ENCODE measurements around the gene ARHGEF17.

The ARHGEF17 gene

DNA sequence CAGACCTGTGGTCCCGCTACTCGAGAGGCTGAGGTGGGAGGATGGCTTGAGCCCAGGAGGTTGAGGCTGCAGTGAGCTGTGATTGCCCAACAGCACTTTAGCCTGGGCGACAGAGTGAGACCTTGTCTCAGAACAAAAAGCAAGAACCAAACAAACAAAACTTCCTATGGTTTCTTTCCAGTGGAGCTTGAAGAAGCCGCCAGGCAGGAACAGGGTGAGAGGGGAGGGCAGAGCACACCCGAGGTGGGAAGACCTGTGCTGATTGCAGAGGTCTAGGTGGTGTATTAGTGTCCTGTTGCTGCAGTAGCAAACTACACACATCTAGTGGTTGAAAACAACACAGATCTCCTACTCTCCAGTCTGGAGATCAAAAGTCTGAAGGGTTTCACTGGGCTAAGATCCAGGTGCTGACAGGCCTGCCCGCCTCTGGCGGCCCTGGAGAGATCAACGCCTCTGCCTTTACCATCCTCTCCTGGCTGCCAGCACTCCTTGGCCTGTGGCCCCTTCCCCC, 10.5 kb downstream of the ARHGEF17 start:
- TF ChIP-seq, protein P1, sequence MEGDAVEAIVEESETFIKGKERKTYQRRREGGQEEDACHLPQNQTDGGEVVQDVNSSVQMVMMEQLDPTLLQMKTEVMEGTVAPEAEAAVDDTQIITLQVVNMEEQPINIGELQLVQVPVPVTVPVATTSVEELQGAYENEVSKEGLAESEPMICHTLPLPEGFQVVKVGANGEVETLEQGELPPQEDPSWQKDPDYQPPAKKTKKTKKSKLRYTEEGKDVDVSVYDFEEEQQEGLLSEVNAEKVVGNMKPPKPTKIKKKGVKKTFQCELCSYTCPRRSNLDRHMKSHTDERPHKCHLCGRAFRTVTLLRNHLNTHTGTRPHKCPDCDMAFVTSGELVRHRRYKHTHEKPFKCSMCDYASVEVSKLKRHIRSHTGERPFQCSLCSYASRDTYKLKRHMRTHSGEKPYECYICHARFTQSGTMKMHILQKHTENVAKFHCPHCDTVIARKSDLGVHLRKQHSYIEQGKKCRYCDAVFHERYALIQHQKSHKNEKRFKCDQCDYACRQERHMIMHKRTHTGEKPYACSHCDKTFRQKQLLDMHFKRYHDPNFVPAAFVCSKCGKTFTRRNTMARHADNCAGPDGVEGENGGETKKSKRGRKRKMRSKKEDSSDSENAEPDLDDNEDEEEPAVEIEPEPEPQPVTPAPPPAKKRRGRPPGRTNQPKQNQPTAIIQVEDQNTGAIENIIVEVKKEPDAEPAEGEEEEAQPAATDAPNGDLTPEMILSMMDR (IDR thresholded peaks at IDR 0.05; ENCODE audit: low read depth, low read length), result no peak
- no peak overlapping the region for H3K4me3 ChIP-seq (ENCODE audit: low read depth, low read length)
- DNase-seq (ENCODE audit: low read depth, low spot score), result no peak
- in situ Hi-C loops (cut with HindIII; ENCODE audit: low sequenced_read_pairs), result no loop called here

DNA sequence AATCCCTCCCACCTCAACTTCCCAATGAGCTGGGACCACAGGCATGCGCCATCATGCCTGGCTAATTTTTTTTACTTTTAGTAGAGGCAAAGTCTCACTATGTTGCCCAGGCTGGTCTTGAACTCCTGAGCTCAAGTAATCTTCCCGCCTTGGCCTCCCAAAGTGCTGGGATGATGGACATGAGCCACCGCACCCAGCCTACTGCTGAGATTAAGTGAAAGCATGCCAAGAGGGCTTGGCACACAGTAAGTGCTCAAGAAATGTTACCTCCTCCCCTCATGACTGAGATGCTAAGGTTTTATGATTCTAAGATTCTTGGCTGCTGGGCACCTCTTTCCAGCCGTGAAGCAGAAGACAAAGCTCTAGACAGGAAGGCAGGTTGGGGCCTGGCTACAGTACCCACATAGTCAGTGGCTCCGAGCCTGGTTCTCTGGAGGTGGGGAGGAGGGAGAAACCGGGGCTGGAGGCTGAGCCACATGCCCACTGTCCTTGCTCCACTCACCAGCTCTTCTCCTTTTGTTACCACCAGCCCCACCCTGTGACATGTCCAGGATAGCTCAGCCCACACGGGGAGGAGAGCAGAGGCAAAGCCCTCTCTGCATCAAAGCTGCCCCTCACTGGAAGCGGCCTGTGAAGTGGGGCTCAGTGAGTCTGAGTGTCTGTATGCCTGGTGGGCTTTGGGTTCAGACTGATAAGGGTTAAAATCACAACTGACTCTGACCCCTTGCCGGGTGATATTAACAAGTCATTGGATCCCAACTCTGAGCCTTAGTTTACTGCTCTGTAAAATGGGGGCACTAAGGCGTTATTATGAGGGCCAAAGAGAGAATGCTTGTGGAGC, 12.9 kb downstream of the ARHGEF17 start:
- TF ChIP-seq, protein P1 (IDR thresholded peaks at IDR 0.05; ENCODE audit: low read depth, low read length), result no peak
- peak; percentile 51 for DNase-seq (ENCODE audit: low read depth, low spot score)
- no peak overlapping the region for H3K4me3 ChIP-seq (ENCODE audit: low read depth, low read length)
- in situ Hi-C loops (cut with HindIII; ENCODE audit: low sequenced_read_pairs), result no loop called here

DNA sequence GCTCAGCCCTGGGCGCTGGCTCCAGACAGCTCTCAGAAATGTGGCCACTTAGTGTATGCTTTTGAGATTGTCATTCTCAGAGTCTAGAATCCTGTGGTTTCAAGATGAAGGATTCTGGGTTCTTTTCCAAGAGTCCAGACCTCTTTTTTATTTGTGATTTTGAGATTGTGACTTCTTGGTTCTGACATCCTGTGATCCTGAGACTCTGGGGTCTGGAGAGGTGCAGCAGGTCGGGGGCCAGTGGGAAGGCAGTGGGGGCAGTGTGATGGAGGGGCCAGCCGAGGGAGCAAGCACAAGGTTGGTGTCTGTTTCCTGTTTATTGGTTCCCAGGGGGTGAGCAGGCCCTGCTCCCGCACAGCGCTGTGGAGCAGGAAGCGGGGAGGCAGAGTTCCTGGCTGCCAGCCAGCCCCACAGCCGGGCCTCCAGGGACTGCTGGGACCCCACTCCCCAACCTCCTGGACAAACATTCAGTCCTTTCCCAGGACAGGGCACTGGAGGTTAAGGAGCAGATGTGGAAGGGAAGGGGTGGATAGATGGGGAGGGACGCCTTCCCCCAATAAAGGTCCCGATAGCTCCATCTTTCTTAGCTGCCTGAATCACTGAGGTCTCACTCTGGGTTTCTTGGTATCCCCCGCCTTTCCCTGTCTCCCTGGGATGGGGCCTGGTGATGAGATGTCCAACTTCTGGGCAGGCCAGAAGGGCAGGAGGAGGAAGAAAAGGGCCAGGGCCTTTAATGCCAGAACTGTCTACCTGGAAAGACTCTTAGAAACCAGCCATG, 13.7 kb downstream of the ARHGEF17 start:
- H3K4me3 ChIP-seq (ENCODE audit: low read depth, low read length), result no peak overlapping the region
- DNase-seq (ENCODE audit: low read depth, low spot score), result peak; percentile 74
- in situ Hi-C loops (cut with HindIII; ENCODE audit: low sequenced_read_pairs), result no loop called here
- TF ChIP-seq, protein P1 (IDR thresholded peaks at IDR 0.05; ENCODE audit: low read depth, low read length), result no peak

DNA sequence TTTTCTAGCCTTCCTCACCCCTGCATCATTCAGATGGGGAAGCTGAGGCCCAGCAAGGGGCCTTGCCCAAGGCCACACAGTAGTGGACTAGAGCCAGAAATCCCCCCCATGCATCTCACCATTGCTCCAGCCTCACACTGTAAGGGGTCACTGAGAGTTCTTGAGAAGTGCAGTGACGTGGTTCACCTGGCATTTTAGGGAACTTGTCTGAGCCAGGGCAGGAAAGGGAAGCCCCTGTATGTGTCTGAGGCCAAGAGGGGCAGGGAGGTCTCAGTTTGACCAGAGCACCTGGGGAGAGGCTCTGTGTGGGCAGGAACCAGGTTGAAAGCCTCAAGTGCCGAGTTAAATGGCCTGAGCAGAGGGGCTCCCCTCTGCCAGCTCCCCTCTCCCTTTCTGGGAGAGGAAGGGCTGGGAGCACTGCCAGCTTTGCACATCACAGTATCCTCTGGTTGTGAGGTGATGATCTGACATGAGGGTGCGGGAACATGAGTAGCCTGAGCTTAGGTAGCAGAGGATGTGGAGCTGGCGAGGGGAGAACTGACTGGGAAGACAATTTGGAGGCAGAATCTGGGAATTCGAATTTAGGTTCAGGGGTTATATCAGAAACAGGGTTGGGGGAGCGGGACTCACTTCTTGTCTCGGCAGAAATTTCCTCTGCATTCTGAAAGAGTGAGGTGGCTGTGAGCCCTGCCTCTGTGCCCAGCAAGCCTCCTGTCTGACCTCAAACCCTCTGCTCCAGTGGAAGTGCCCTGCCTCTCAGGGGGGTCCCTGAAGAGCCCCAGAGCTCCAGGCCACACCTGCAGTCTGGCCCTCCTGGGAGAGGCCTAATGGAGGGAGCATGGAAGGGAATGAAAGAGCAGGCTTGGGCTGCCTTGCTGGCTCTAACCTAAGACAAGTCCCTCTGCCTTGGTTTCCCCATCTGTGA, 14.6 kb downstream of the ARHGEF17 start:
- peak; percentile 71 for DNase-seq (ENCODE audit: low read depth, low spot score)
- no peak overlapping the region for H3K4me3 ChIP-seq (ENCODE audit: low read depth, low read length)
- TF ChIP-seq, protein P1 (IDR thresholded peaks at IDR 0.05; ENCODE audit: low read depth, low read length), result no peak
- in situ Hi-C loops (cut with HindIII; ENCODE audit: low sequenced_read_pairs), result no loop called here

DNA sequence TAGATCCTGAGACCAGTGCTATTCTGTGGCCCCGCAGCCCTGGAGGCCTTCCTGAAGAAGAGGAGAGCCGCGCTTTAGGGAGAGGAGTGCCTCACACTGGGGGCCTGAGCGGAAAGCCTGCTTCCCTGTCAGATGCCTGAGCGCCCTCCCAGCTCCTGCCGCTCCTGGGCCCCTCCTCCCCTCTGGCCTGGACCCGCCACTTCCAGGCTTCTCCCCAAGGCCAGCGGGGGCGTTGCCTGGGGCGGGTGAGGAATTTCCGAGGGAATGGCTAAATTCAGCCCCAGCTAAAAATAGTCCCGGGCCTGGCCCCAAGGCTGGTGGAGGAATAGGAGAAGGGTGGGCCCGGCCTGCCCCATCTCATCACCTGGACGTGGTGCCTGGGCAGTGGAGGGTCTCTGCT, 15.4 kb downstream of the ARHGEF17 start:
- H3K4me3 ChIP-seq (ENCODE audit: low read depth, low read length), result no peak overlapping the region

More for the DNA sequence above, 15.4 kb downstream of the ARHGEF17 start:
- DNase-seq (ENCODE audit: low read depth, low spot score), result peak; percentile 44
- TF ChIP-seq, protein P1 (IDR thresholded peaks at IDR 0.05; ENCODE audit: low read depth, low read length), result peak; percentile 4
- in situ Hi-C loops (cut with HindIII; ENCODE audit: low sequenced_read_pairs), result no loop called here
